Ovary (tissue), 3 donors: ENCODE data around the gene ISYNA1.

Experiments
- POLR2A ChIP-seq: fragments of 450-650 bp; IDR thresholded peaks from one replicate; pipeline ENCODE4 v1.6.1; 2017; ENCODE audit warnings: antibody characterized with exemption, mild to moderate bottlenecking, moderate library complexity
- TF ChIP-seq, protein P1 (sequence below), 3 donors: fragments of 450-650 bp in 2 of 3; fragments of 200-600 bp in 1 of 3; IDR thresholded peaks; one replicate each; pipeline versions ENCODE4 v1.5.1 to v1.8.0; 2016 to 2022; ENCODE audit warnings: antibody characterized with exemption in 3 of 3, mild to moderate bottlenecking in 1 of 3
- donor health status: DM: no; HTN: no; CAD: no.

DNA sequence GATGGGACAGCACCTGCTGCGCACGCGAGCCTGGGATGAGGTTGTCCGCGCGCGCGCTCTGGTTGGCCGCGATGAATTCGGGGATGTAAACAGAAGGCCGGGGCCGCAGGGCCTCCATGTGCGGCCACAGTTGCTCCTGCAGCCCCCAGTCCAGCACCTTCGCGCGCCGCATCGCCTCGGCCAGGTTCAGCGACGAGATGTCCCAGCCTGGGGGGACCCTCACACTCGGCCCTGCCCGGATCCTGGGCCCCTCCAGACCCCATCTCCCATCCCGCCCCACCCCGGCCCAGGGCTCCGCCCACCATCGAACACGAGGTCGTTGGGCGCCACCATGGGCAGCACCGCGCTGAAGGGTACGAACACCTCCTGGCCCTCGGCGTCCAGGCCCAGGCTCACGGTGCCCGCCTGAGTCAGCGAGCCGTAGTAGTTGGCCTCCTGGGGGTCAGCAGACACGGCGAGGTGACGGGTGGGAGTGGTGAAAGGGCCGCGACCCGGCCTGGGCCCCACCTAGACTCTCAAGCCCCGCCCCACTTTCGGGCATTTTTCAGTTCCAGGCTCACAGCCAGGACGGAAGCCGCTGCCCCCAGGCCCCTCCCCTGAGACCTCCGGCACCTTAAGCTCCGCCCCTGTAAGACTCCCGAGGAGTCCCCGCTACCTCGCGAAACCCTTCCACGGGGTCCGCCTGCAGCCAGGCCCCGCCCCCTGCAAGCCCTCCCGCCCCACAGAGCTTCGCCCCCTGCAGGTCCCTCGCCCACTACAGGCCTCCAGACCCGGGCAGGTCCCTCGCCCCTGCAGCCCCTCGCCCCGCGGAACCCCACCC lies 1.1 kb downstream of the ISYNA1 start:
- TF ChIP-seq, protein P1, sequence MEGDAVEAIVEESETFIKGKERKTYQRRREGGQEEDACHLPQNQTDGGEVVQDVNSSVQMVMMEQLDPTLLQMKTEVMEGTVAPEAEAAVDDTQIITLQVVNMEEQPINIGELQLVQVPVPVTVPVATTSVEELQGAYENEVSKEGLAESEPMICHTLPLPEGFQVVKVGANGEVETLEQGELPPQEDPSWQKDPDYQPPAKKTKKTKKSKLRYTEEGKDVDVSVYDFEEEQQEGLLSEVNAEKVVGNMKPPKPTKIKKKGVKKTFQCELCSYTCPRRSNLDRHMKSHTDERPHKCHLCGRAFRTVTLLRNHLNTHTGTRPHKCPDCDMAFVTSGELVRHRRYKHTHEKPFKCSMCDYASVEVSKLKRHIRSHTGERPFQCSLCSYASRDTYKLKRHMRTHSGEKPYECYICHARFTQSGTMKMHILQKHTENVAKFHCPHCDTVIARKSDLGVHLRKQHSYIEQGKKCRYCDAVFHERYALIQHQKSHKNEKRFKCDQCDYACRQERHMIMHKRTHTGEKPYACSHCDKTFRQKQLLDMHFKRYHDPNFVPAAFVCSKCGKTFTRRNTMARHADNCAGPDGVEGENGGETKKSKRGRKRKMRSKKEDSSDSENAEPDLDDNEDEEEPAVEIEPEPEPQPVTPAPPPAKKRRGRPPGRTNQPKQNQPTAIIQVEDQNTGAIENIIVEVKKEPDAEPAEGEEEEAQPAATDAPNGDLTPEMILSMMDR (IDR thresholded peaks at IDR 0.05), result no peak
- no peak for TF ChIP-seq POLR2A
